Panc1 (cell line): ENCODE results near the gene WDR4. TPM values are rescaled to one million over a fixed set of nuclear protein-coding genes. Genes with fewer than 3 reads are reported as not detected.

ENCODE experiments used
- ATAC-seq: fragments of 200-7000 bp; cut with Tn5 transposase; 2 replicates; pipeline ENCODE4 v1.9.1; 2020; ENCODE audit warnings: mild to moderate bottlenecking, moderate library complexity
- BruUV-seq: library from RNA; stranded (reverse); fragments of 400-500 nt; replicated peaks from 2 replicates; lab custom pipeline; 2021; lab: Mats Ljungman, UMichigan
- CTCF ChIA-PET: fragments of 300-600 bp; sonication (Branson Sonifier 250); formaldehyde crosslinking; loops from one replicate; lab custom pipeline; 2022; ENCODE audit warnings: antibody characterized with exemption; lab: Charles Lee
- POLR2A ChIA-PET: fragments of 300-600 bp; sonication (Branson Sonifier 250); formaldehyde crosslinking; loops from one replicate; lab custom pipeline; 2022; ENCODE audit warnings: antibody characterized with exemption; lab: Charles Lee
- DNase-seq: peaks from one replicate; pipeline ENCODE4 v3.0.0-alpha.2; 2010; ENCODE audit warnings: low read depth, low spot score
- H3K27ac ChIP-seq: 2 replicates; pipeline ENCODE4 v1.5.1; 2011; ENCODE audit warnings: mild to moderate bottlenecking, low read length, inconsistent platforms
- H3K27me3 ChIP-seq: fragments of 200-500 bp; sonication (Bioruptor generic); 2 replicates; pipeline ENCODE4 v1.6.0; 2014; ENCODE audit warnings: low read length, inconsistent platforms; ENCODE audit not compliant: control insufficient read depth, insufficient read depth
- H3K36me3 ChIP-seq: fragments of 200-500 bp; sonication (Bioruptor generic); 2 replicates; pipeline ENCODE4 v1.5.1; 2014; ENCODE audit warnings: inconsistent platforms, mild to moderate bottlenecking, low read length, moderate library complexity; ENCODE audit not compliant: control insufficient read depth, insufficient read depth
- H3K4me1 ChIP-seq: 2 replicates; pipeline ENCODE4 v1.5.1; 2011; ENCODE audit warnings: inconsistent platforms, mild to moderate bottlenecking, low read length, moderate library complexity; ENCODE audit not compliant: control insufficient read depth, insufficient read depth
- H3K4me3 ChIP-seq, 2 experiments: 2 replicates each; pipeline ENCODE4 v1.5.1; 2011 to 2012; ENCODE audit warnings: low read depth in 2 of 2, low read length in 2 of 2, mild to moderate bottlenecking in 2 of 2, inconsistent platforms in 1 of 2, moderate library complexity in 1 of 2
- H3K9me3 ChIP-seq: fragments of 200-500 bp; sonication (Bioruptor generic); 2 replicates; pipeline ENCODE4 v1.5.1; 2014; ENCODE audit warnings: low read depth, mild to moderate bottlenecking, inconsistent platforms, low read length, moderate library complexity; ENCODE audit not compliant: control insufficient read depth, insufficient read depth
- CTCF ChIP-seq: fragments of 450-650 bp; IDR thresholded peaks from 2 replicates; pipeline ENCODE4 v1.5.1; 2017; ENCODE audit warnings: mild to moderate bottlenecking
- POLR2AphosphoS5 ChIP-seq: IDR thresholded peaks from 2 replicates; pipeline ENCODE4 v1.6.1; 2012; ENCODE audit warnings: mild to moderate bottlenecking, low read depth, low read length, moderate library complexity
- SIN3A ChIP-seq: IDR thresholded peaks from 2 replicates; pipeline ENCODE4 v1.6.1; 2012; ENCODE audit warnings: low read depth, mild to moderate bottlenecking, low read length, moderate library complexity, borderline replicate concordance; ENCODE audit not compliant: insufficient read depth
- TCF7L2 ChIP-seq: IDR thresholded peaks from 2 replicates; pipeline ENCODE4 v1.6.1; 2011; ENCODE audit warnings: mild to moderate bottlenecking, low read depth, low read length, inconsistent platforms
- in situ Hi-C: cut with HindIII; loops from 2 replicates; pipeline ENCODE4 v1.10.0; 2016; ENCODE audit warnings: low sequenced_read_pairs, low pct_unique_long_range_greater_than_20kb
- intact Hi-C: fragments of 100-400 bp; cut with micrococcal nuclease; formaldehyde crosslinking; loops from one replicate; pipeline ENCODE4 v1.10.0; 2022; ENCODE audit not compliant: unreplicated experiment
- total RNA-seq: library from RNA; stranded (reverse); gene quantifications from one replicate; pipeline ENCODE4 v1.2.1, GENCODE V29; 2021; ENCODE audit not compliant: unreplicated experiment
- TF ChIP-seq, protein P1 (sequence below), 2 experiments: IDR thresholded peaks; 2 replicates each; pipeline ENCODE4 v1.6.1; 2011 to 2012; ENCODE audit warnings: low read depth in 2 of 2, control low read depth in 1 of 2, low read length in 1 of 2, mild to moderate bottlenecking in 1 of 2, moderate library complexity in 1 of 2; ENCODE audit not compliant: insufficient read depth in 1 of 2

The WDR4 gene
- total RNA-seq, 1 experiment from 2014 or later, result 36.7 TPM

GRCh38 chr21:42811960-42812359 is 67.4 kb downstream of the WDR4 start:
- BruUV-seq, result no TSS peak
- Histone ChIP-seq H3K27me3 (no peaks in the 10 kb centered on the region), H3K27ac (no peak overlapping the region), H3K36me3 (no peaks in the 10 kb centered on the region), H3K9me3 (peaks cover 8% of the 10 kb centered on the region), H3K4me3 (no peak overlapping the region), H3K4me1 (no peaks in the 10 kb centered on the region)
- intact Hi-C loops (no loop called here), in situ Hi-C loops (no loop called here)
- ChIA-PET POLR2A (no interaction called here), CTCF (no interaction called here)
- ATAC-seq (no peak), DNase-seq (no peak)
- TF ChIP-seq, protein P1, sequence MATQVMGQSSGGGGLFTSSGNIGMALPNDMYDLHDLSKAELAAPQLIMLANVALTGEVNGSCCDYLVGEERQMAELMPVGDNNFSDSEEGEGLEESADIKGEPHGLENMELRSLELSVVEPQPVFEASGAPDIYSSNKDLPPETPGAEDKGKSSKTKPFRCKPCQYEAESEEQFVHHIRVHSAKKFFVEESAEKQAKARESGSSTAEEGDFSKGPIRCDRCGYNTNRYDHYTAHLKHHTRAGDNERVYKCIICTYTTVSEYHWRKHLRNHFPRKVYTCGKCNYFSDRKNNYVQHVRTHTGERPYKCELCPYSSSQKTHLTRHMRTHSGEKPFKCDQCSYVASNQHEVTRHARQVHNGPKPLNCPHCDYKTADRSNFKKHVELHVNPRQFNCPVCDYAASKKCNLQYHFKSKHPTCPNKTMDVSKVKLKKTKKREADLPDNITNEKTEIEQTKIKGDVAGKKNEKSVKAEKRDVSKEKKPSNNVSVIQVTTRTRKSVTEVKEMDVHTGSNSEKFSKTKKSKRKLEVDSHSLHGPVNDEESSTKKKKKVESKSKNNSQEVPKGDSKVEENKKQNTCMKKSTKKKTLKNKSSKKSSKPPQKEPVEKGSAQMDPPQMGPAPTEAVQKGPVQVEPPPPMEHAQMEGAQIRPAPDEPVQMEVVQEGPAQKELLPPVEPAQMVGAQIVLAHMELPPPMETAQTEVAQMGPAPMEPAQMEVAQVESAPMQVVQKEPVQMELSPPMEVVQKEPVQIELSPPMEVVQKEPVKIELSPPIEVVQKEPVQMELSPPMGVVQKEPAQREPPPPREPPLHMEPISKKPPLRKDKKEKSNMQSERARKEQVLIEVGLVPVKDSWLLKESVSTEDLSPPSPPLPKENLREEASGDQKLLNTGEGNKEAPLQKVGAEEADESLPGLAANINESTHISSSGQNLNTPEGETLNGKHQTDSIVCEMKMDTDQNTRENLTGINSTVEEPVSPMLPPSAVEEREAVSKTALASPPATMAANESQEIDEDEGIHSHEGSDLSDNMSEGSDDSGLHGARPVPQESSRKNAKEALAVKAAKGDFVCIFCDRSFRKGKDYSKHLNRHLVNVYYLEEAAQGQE (IDR thresholded peaks at IDR 0.05; ENCODE audit: insufficient read depth in 1 of 2, low read depth in 2 of 2, low read length in 1 of 2), result no peak
- TF ChIP-seq CTCF (no peak), SIN3A (no peak), POLR2AphosphoS5 (no peak), TCF7L2 (no peak)

DNA sequence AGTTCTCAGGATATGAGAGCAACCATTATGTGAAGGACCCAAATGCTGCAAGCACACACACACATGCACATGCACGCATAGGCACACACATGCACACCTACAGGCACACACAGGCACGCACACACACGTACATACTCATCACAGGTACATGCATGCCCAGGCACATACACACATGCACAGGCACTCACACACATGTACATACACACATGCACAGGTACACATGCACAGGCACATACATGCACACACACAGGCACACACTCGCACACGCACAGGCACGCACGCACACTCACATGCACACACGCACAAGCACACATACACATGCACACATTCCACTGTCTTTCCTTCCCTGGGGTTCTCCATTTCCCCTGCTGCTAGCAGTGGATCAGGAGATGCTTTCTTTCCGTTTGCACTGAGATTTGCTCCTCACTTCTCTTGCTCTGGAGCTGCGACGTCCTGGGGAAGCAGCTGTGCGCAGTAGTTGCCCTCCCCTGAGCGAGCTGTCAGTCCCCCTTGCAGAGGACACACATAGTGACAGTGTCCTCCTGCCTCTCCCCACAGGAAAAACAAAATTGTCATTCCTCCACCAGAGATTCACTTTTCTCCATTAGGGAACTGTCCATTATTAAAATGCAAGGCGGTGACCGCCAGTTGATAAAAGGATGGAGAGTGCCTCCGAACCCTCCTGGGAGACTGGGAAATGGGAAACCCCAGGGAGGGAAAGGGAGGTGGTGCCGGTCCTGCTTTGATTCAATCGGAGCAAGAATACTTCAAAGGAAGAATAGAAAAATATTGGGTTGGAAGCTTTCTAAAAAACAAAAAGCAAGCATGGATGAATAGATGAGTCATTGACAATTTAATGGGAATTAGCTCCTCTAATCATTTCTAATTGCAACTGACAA is 69.5 kb downstream of the WDR4 start:
- intact Hi-C loops (no loop called here), in situ Hi-C loops (no loop called here)
- ATAC-seq (no peak), DNase-seq (no peak)
- peaks cover under 1% of the 10 kb centered on the region; the same call in 1 of the 2 replicates for H3K9me3 ChIP-seq
- no peaks in the 10 kb centered on the region for H3K36me3 ChIP-seq
- no peaks in the 10 kb centered on the region for H3K4me1 ChIP-seq
- H3K4me3 ChIP-seq, result no peak overlapping the region
- TF ChIP-seq CTCF, result no peak
- TF ChIP-seq, protein P1 (IDR thresholded peaks at IDR 0.05; ENCODE audit: insufficient read depth in 1 of 2, low read depth in 2 of 2, low read length in 1 of 2), result no peak
- no peak for TF ChIP-seq TCF7L2
- no peak for TF ChIP-seq SIN3A
- TF ChIP-seq POLR2AphosphoS5, result no peak
- no peak overlapping the region for H3K27ac ChIP-seq
- no TSS peak for BruUV-seq
- H3K27me3 ChIP-seq, result no peaks in the 10 kb centered on the region
- ChIA-PET CTCF (no interaction called here), POLR2A (interaction anchor here (0.7 kb wide), 1 partner anchor 83 kb away, joined by 3 read pairs; no protein-coding TSS in a partner anchor)
